ENCODE results near the gene ATE1.

DNA sequence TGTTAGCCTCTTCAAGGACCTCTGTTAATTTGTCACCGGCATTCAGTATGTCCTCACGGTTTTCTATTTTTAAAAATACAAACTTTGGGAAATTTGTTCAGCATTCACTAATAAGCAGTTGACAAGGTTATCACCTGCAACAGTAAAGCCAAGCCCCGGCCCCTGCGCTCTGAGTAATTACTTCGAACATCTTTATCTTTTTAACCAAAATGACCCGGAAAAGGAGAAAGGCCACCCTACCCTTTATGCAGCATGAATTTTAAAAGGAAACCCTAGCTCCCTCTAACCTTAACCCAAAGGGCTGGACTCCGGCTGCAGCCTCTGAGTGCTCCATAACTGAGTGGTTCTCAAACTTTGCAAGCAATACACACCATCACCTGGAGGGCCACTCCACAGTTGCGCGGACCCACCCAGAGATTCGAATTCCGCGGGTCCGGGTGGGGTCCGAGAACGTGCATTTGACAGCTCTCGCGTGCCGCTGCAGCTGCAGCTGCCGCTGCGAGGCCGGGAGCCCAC, 46.2 kb upstream of the ATE1 start:
- TF ChIP-seq, protein P1, sequence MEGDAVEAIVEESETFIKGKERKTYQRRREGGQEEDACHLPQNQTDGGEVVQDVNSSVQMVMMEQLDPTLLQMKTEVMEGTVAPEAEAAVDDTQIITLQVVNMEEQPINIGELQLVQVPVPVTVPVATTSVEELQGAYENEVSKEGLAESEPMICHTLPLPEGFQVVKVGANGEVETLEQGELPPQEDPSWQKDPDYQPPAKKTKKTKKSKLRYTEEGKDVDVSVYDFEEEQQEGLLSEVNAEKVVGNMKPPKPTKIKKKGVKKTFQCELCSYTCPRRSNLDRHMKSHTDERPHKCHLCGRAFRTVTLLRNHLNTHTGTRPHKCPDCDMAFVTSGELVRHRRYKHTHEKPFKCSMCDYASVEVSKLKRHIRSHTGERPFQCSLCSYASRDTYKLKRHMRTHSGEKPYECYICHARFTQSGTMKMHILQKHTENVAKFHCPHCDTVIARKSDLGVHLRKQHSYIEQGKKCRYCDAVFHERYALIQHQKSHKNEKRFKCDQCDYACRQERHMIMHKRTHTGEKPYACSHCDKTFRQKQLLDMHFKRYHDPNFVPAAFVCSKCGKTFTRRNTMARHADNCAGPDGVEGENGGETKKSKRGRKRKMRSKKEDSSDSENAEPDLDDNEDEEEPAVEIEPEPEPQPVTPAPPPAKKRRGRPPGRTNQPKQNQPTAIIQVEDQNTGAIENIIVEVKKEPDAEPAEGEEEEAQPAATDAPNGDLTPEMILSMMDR (IDR thresholded peaks at IDR 0.05; ENCODE audit: low read depth, low read length) = no peak
- TF ChIP-seq MAX (IDR thresholded peaks at IDR 0.05; ENCODE audit: low read depth, low read length) (no peak), POLR2A (IDR thresholded peaks at IDR 0.05; ENCODE audit: extremely low read depth, insufficient read length) (no peak)
